HG03354 (cell line): ENCODE results near the gene ZNF212.
A peak's percentile ranks its signal among the peaks of the same experiment; 100 is the strongest.
"Not testable (repeated sequence)": the region's sequence is repeated elsewhere in the genome, so short reads cannot be mapped to it uniquely, and the experiment has no call there.

Experiments used
- ATAC-seq: cut with Tn5 transposase; IDR thresholded peaks from one replicate; pipeline ENCODE4 v1.9.1; 2021; ENCODE audit warnings: mild to moderate bottlenecking; ENCODE audit not compliant: unreplicated experiment, poor library complexity, severe bottlenecking

Gene ZNF212

DNA sequence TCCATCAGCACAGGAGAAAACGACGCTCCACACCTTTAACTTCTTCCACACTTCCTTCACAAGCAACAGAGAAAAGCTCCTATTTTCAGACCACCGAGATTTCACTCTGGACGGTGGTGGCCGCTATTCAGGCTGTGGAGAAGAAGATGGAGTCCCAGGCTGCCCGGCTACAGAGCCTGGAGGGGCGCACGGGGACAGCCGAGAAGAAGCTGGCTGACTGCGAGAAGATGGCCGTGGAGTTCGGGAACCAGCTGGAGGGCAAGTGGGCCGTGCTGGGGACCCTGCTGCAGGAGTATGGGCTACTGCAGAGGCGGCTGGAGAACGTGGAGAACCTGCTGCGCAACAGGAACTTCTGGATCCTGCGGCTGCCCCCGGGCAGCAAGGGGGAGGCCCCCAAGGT, 10.7 kb downstream of the ZNF212 start:
- not testable (repeated sequence) for ATAC-seq

DNA sequence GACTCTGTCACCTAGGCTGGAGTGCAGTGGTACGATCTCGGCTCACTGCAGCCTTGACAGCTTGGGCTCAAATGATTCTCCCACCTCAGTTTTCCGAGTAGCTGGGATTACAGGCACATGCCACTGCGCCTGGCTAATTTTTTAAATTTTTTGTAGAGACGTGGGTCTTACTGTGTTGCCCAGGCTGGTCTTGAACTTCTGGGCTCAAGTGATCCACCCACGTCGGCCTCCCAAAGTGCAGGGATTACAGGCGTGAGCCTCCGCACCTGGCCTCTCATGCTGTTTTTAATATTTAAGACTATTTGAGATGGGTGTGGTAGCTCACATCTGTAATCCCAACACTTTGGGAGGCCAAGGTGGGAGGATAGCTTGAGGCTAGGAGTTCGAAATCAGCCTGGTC, 12.1 kb downstream of the ZNF212 start:
- ATAC-seq: not testable (repeated sequence)

DNA sequence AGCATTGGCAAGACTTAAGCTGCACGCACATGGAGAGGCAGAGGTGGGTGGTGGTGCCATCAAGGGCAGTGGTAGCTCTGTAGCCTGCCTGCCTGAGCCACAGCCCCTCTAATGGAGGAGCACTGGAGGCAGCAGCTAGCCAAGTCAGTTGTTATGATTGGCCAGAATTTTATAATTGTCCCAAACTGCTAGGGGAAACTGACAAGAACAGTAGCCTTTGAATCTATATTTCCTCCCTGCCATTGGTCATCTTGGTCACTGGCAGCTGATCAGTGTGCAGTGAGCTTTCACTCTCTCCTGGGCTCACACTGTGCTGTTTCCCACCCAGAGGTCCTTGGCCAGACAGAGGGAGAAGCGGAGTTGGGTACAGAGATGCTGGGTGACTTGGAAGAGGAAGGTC, 12.9 kb downstream of the ZNF212 start:
- no peak for ATAC-seq

- ATAC-seq: no peak
Measured at GRCh38 chr7:149253665-149254064, 14.2 kb downstream of the ZNF212 start.

DNA sequence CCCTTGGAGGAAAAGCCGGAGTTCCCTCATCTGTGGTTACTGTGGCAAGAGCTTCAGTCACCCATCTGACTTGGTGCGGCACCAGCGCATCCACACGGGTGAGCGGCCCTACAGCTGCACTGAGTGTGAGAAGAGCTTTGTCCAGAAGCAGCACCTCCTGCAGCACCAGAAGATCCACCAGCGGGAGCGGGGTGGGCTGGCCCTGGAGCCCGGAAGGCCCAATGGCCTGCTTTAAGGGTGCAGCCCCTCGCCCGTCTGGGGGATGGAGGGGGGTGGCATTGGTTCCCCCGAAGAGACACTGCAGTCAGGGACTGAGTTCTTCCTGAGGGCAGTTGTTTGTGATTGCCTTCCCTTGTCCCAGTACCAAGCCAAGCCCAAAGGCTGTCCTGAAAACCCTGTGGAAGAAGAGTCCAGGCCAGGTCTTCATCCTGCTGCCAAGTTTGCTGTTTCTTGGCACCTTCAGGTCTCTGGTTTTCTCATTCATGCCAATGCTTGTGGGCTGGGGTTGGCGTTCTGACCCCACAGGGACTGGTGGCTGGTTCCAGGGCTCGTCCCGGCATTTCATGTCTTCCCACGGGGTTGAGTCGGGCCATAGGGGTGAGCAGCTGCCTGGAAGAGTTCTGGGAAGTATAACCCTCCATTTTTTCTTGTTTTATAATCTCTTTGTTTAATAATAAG, 14.9 kb downstream of the ZNF212 start:
- no peak for ATAC-seq

DNA sequence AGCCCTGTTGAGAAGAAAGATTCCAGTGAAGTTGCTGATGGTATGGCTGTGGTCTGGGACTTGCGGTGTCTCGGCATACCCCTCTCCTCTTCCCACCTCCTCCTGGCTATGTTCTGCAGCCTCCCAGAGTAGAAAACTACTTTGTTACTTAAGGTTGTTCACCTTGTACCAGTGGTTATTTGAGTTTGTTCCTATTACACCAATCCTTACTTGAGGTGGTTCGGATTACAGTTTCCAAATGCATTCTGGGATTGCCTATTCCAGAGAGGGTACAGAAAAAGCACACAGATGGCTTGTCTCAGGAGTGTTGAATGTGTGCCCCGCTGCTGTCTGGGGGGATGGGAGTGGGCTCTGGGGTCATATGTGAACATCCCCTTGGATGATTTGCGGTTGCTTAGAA, 15.7 kb downstream of the ZNF212 start:
- ATAC-seq: no peak

- no peak for ATAC-seq
Measured at GRCh38 chr7:149256568-149256967, 17.1 kb downstream of the ZNF212 start.

- no peak for ATAC-seq
Measured at GRCh38 chr7:149257146-149257545, 17.7 kb downstream of the ZNF212 start.

DNA sequence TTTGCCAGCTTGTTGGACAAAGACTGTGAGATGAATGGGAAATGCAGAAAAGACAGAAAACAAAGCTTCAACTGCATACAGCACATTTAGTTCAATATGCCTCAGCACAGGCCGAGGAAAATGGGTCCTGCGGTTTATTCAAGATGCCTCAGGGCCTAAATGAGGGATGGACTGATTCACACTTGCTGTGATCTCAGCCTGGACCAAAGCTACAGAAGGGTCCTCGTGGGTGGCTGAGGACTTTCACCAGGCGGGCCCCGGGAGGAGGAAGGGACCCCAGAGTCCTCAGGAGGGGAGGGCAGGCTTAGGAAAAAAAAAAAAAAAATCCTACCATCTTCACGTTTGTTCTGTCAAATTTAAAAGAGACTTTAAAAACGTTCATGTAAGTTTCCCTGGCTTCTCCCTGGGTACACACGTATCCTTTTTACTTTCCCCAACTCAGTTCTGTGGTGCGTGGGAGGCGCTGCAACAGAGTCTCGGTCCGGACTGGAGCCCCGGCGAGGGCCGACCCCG, 21.9 kb downstream of the ZNF212 start:
- ATAC-seq: peak; percentile 11

DNA sequence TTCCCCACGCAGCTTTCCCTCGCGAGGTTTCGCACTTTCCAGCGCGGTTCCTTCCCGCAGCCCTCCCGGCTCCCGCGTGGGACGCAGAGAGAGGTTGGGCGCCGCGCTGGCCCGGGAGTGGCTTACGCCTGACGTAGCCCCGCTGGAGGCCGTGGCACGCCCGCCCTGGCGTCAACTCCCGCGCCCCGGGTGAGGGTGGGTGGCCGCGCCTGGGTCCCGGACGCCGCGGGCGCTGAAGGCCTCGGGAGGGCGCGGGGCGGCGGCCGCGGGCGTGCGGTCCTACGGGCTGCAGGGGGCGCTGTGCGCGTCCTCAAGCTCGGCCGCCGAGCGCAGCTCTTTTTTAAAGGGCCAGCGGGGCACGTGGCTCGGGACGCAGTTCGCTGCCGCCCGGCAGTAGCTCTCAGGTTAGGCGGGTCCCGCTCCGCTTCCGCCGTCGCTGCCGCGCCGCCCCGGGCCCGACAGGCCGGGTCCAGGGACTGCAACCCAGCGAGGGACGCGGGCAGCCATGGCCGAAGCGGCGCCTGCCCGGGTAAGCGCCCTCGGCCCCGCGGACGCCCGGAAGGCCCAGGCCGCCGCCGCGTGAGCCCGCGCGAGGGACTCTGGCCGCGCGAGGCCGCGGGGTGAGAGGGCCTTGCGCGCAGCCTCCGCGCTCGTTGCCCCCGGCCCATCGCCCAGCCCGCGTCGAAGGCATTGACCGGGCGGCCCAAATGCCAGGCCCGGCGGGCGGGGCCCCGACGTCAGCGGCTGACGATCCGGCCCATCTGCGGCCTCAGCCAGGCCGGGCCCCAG, 22.6 kb downstream of the ZNF212 start, which contains the start of gene ZNF783:
Gene ZNF783 (plus strand): TSS at position 368 of the 789 bp plus-strand sequence. CDS start 138 bp downstream, at position 506.
- peak; percentile 87 for ATAC-seq

- ATAC-seq: no peak
Measured at GRCh38 chr7:149266451-149266850, 27.0 kb downstream of the ZNF212 start.

- no peak for ATAC-seq
Measured at GRCh38 chr7:149267733-149268132, 28.3 kb downstream of the ZNF212 start.

GRCh38 chr7:149274424-149274823, 35.0 kb downstream of the ZNF212 start:
- not testable (repeated sequence) for ATAC-seq

GRCh38 chr7:149277871-149278270, 38.4 kb downstream of the ZNF212 start:
- ATAC-seq: no peak

- no peak for ATAC-seq
Measured at GRCh38 chr7:149278396-149278795, 38.9 kb downstream of the ZNF212 start.

DNA sequence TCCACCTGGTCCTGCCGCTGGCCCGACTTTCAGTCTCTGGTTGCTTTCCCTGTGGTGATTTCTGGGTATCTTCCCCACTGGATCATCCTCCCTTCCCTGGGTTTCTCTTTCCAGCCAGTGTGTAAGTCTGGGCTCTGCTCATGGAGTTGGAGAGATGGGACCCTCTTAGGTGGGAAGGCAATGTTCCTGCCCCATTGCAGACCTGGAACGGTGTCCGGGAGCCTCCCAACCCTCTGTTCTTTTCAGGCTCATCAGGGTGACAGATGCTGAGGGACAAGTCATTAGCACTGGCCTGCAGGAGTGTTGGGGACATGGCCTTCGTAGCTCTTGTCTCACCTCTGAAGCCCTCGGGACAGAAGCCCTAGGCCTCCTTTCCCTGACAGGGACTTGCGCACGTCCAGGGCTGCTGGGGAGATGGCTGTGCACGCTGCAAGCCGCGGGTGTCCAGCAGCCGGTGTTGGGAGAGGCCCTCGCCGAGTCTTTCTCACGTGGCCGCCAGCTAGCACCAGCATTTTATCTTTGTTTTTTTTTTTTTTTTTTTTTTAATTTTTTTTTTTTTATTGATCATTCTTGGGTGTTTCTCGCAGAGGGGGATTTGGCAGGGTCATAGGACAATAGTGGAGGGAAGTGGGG, 39.8 kb downstream of the ZNF212 start:
- ATAC-seq: no peak

DNA sequence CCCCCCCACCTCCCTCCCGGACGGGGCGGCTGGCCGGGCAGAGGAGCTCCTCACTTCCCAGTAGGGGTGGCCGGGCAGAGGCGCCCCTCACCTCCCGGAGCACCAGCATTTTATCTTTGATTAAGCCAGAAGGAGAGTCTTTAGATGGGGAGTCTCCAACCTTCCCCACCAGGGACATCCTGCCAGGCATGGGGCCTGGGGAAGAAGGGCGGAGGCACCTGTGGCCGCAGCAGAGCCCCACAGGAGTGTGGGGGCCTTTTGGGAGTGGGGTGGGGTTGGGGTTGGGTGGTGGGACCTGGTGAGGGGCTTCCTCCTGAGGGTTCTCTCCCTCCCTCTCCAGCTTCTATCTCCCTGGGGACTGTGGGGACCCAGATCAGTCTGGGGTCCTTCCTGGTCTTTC, 40.7 kb downstream of the ZNF212 start:
- ATAC-seq: no peak

DNA sequence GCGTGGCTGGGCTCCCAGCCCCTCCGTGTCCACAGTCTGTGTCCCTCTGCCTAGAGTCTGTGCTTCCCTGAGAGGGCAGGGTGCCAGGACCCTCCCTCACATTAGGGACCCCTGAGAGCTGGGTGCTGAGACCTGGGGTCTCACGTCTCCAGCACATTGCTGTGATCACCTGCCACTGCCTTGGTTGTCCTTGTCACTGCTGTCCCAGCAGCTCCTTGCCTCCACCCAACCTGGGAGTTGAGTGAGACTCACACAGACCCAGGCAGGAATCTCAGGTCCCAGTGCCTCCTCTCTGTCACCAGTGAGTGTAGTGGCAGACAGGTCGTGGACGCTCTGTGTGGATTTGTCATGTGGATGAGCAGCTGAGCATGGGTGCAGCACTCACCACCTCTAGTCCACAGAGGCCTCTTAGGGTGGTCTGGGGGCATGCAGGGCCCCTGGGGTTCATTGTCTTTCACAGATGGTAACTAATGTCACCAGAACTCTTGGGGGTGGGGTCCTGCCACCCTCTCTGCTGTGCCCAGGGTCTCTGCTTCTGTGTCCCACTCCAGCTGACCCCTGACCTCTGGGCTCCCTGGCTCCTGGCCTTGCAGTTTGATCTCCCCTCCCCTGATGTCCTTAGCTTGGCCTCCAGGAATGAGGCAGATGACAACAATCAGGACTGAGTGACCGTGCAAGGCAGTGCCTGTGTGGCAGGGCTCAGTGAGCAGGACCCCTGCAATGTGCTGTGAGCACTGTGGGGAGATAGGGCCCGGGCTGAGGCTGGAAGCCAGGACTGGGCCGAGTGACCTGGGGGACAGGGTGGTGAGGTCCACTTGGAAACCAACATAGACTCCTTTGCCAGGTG, 41.4 kb downstream of the ZNF212 start:
- no peak for ATAC-seq

- no peak for ATAC-seq
Measured at GRCh38 chr7:149281508-149282330, 42.3 kb downstream of the ZNF212 start.
